ENCODE measurements around the gene PMM2.

The PMM2 gene

DNA sequence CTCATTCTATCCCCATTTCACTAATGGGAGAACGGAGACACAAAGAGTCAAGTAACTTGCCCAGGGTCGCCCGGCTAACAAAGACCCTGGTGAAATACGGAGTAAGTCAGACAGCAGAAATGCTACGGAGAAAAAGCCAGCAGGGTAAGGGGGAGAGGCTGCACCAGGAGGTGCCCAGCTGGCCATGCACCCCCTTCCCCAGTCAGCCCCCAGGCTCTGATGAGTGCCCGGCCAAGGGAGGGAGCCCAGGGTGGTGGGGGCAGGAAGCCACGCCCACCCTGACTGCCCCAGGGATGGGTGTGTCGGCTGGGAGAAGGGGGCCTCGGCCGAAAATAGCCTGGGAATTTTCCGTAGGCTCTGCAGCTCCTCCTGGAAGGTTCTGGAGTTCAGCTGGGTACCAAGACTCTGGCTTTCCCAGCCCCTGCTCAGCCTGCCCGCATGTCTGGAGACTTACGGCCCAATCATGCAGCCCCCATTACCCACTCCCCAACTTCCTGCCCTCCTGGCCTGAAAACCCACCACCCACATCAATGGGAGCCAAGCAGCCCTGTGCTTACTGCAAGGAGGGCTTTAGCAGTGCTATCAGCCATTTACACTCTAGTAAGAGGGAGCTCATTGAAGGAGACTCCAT is 67.0 kb downstream of the PMM2 start:
- TF ChIP-seq, protein P1, sequence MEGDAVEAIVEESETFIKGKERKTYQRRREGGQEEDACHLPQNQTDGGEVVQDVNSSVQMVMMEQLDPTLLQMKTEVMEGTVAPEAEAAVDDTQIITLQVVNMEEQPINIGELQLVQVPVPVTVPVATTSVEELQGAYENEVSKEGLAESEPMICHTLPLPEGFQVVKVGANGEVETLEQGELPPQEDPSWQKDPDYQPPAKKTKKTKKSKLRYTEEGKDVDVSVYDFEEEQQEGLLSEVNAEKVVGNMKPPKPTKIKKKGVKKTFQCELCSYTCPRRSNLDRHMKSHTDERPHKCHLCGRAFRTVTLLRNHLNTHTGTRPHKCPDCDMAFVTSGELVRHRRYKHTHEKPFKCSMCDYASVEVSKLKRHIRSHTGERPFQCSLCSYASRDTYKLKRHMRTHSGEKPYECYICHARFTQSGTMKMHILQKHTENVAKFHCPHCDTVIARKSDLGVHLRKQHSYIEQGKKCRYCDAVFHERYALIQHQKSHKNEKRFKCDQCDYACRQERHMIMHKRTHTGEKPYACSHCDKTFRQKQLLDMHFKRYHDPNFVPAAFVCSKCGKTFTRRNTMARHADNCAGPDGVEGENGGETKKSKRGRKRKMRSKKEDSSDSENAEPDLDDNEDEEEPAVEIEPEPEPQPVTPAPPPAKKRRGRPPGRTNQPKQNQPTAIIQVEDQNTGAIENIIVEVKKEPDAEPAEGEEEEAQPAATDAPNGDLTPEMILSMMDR (IDR thresholded peaks at IDR 0.05; ENCODE audit: insufficient read depth, missing control alignments): no peak
- FAIRE-seq (no peak), DNase-seq (ENCODE audit: insufficient read length, low spot score) (no peak)

DNA sequence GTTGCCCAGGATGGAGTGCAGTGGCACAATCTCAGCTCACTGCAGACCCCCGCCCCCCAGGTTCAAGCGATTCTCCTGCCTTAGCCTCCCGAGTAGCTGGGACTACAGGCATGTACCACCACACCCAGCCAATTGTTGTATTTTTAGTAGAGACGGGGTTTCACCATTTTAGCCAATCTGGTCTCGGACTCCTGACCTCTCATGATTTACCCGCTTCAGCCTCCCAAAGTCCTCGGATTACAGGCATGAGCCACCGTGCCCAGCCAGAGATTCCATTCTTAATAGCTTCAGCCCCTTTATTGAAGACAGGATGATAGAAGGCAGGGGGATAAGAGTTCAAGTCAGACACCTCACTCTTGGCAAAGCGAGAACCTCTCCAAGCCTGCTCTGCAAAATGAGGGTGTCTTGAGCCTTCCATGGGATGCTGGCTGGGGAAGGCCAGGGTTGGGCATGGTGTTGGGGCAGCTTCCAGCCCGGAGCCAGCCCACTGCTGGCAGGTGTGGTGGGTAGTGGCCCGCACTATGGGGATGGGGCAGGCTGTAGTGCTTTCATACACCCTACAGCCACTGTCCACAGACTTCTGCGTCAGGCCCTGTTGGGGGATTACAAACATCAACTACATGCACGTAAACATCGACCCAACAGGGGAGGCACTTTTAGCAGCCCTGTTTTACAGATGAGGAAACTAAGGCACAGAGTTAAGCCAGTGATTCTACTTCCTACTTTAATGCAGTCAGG is 67.7 kb downstream of the PMM2 start:
- DNase-seq (ENCODE audit: insufficient read length, low spot score) (no peak), FAIRE-seq (no peak)
- TF ChIP-seq, protein P1 (IDR thresholded peaks at IDR 0.05; ENCODE audit: insufficient read depth, missing control alignments): no peak

DNA sequence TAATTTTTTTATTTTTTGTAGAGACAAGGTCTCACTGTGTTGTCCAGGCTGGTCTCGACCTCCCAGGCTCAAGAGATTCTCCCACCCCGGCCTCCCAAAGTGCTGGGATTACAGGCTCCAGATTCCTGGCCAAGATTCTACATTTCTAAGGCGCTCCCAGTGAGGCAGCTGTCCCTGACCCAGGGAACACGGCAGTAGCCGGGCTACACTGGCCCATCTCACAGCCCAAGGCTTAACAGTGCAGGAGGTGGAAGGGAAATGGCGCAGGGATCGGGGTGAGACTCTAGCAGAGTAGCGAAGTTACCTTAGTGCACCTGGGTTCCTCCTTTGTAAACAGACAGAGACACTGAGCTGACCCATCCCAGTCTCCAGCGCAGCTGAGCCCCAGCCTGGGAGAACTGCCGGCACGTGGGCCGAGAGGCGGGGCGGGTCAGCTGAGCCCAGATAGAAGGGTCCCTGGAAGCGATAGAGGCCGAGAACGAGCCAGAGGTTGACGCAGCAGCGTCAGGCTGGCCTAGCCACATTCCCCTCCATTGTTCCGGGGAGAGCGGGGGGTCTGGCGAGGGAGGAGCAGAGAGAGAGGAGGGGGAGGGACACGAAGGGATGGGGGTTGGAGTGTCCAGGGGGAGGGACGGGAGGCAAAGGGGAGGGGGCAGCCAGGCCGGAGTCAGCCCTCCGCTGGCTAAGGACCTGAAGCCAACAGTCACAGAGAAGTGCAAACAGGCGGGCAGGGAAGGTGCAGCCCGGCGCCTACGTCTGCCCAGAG is 68.7 kb downstream of the PMM2 start:
- TF ChIP-seq, protein P1 (IDR thresholded peaks at IDR 0.05; ENCODE audit: insufficient read depth, missing control alignments): no peak
- DNase-seq (ENCODE audit: insufficient read length, low spot score) (no peak), FAIRE-seq (no peak)

DNA sequence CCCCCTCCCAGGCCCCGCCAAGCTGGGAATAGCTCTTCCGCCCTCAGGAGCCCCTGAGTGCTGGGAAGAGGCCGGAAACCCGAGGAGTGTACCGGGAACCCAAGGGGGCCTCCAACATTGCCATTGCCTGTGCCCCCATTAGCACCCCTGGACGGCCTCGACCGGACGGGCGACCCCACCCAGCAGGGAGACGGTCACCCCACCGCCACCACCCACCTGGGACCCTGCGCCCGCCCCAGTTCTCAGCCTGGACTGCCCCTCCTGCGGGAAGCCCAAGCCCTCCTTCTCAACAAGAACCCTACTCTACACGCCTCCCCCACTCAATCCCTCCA is 69.2 kb downstream of the PMM2 start:
- FAIRE-seq (no peak), DNase-seq (ENCODE audit: insufficient read length, low spot score) (no peak)
- TF ChIP-seq, protein P1 (IDR thresholded peaks at IDR 0.05; ENCODE audit: insufficient read depth, missing control alignments): no peak

DNA sequence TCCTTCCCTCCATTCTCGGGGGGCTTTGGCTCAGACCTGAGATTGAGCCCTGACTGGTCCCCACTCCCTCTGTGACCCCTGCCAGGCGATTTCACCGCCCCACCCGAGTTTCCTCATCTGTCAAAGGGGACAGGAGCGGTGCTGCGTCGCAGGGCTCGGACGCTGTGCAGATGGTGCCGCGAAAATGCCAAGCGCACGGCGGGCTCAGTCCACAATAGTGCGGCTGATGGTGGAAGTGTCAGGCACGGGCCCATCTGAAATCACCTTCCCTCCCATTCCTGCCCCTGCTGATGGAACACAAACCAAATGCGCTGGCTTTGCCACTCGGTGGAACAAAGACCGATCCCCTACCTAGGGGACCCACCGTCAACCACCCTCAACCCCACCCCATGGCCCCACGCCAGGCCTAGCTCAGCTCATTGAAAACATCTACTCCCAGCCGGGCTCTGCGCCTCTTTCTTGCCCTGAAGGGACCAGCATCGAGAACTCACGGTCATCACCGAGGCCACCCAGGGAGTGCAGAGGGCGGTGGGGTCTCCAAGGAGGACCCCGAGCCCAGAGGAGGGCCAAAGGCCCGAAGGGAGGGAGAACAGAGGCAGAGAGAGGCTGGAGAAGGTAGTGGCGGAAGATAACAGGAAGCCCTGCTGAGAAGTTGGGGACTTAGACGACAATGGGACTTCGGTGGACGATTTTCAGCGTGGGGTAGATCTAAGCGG is 69.7 kb downstream of the PMM2 start:
- DNase-seq (ENCODE audit: insufficient read length, low spot score) (no peak), FAIRE-seq (no peak)
- TF ChIP-seq, protein P1 (IDR thresholded peaks at IDR 0.05; ENCODE audit: insufficient read depth, missing control alignments): no peak

DNA sequence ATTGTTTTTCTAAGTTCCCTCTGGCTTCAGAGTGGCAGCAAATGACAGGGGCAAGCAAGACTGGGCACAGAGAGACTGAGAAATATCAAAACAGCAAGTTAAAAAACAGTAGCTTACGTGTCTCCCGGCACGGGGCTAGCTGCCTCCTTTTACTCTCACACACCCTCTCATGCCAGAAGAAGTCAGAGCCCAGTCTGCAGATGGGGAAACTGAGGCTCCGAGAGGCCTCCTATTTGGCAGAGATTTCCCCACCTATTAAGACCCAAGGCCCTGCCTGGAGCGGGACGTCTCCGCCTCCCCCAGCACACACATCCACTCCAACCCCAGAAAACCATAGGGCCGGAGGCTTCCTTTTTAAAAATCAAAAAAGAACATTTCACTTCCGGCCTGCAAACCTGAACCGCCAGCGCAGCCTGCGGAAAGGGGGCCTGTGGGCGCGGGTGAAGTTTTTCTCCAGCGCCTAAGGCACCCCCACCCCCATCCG is 70.3 kb downstream of the PMM2 start:
- TF ChIP-seq, protein P1 (IDR thresholded peaks at IDR 0.05; ENCODE audit: insufficient read depth, missing control alignments): no peak
- FAIRE-seq: no peak
- no peak for DNase-seq (ENCODE audit: insufficient read length, low spot score)

Measured in D721Med (cell line).